Fibroblast of the aortic adventitia (primary cell): Measurements from ENCODE around the gene NPBWR2. TPM values are rescaled to one million over a fixed set of nuclear protein-coding genes. Genes with fewer than 3 reads are reported as not detected.

Experiments used
- DNase-seq: peaks from one replicate; pipeline ENCODE4 v3.0.0-alpha.2; 2010; ENCODE audit warnings: low read depth
- H3K4me3 ChIP-seq: 2 replicates; pipeline ENCODE4 v1.5.1; 2011; ENCODE audit warnings: low read depth, mild to moderate bottlenecking, control low read depth, low read length, moderate library complexity
- total RNA-seq: library from RNA; depleted of rRNA; stranded (reverse); fragments of >200 nt; gene quantifications from 2 replicates; pipeline ENCODE4 v1.2.3, GENCODE V29; 2012; ENCODE audit warnings: low replicate concordance
- TF ChIP-seq, protein P1 (sequence below): IDR thresholded peaks from 2 replicates; pipeline ENCODE4 v1.5.1; 2011; ENCODE audit warnings: mild to moderate bottlenecking, low read length, control low read depth, inconsistent platforms; ENCODE audit not compliant: insufficient read depth

The NPBWR2 gene
- total RNA-seq, 1 donor, result not detected

DNA sequence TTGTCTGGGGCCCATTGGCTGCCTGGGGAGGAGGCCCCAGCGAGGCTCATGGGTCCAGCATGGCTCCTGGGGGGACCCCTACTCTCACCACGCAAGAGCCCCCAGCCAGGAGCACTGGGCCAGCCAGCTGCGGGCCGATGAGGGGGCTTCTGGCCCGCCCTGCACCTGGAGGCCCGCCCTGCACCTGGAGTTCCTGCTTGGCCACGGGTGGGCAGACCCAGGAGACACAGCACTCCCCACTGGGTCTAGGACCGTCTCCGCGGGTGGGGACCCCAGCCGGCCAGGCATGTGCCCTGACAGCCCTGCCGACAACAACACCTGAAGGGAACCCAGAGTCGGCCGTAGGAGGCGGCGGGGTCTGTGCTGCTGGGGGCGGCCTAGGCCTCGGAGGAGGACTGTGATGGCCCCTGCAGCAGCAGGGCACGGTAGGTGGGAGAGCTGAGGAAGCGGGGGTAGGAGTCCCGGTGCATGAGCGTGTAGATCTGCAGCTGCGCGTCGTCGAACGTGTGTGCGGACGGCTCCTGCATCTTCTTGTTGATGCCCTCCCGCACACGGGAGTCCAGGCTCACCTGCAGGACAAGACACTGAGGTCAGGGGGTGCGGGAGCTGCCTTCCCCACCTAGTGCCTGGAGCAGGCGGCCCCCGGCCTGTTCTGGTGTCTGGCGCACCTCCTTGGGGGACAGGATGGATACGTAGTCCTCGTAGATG, 33.7 kb downstream of the NPBWR2 start:
- TF ChIP-seq, protein P1, sequence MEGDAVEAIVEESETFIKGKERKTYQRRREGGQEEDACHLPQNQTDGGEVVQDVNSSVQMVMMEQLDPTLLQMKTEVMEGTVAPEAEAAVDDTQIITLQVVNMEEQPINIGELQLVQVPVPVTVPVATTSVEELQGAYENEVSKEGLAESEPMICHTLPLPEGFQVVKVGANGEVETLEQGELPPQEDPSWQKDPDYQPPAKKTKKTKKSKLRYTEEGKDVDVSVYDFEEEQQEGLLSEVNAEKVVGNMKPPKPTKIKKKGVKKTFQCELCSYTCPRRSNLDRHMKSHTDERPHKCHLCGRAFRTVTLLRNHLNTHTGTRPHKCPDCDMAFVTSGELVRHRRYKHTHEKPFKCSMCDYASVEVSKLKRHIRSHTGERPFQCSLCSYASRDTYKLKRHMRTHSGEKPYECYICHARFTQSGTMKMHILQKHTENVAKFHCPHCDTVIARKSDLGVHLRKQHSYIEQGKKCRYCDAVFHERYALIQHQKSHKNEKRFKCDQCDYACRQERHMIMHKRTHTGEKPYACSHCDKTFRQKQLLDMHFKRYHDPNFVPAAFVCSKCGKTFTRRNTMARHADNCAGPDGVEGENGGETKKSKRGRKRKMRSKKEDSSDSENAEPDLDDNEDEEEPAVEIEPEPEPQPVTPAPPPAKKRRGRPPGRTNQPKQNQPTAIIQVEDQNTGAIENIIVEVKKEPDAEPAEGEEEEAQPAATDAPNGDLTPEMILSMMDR, result no peak
- no peak for DNase-seq
- no peak overlapping the region for H3K4me3 ChIP-seq

DNA sequence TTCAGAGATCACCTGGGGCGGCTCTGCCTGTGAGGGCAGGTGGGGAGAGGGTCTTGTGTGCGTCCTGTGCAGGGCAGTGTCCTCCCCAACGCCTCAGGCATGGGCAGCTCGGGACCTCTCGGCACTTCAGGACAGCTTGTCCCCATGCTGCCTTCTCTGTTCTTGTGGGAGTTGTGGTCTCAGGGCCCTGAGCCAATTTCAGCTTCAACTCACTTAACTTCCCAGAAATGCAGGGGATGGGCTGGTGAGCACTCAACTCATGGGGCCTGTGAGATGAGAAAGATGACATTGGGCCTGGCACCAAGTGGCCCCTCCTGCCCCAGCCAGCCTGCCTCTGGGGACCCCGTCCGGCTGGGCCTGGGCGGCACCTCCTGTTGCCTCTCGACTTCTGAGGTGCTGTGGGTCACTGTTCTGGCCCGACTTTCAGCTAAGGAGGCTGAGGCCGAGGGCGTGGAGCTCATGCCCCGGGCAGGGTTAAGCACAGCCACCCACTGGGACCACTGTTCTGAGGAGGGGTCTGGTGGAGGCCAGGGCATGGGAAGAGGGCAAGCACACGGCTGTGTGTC, 34.8 kb downstream of the NPBWR2 start:
- TF ChIP-seq, protein P1, result no peak
- DNase-seq, result no peak
- H3K4me3 ChIP-seq, result no peak overlapping the region

DNA sequence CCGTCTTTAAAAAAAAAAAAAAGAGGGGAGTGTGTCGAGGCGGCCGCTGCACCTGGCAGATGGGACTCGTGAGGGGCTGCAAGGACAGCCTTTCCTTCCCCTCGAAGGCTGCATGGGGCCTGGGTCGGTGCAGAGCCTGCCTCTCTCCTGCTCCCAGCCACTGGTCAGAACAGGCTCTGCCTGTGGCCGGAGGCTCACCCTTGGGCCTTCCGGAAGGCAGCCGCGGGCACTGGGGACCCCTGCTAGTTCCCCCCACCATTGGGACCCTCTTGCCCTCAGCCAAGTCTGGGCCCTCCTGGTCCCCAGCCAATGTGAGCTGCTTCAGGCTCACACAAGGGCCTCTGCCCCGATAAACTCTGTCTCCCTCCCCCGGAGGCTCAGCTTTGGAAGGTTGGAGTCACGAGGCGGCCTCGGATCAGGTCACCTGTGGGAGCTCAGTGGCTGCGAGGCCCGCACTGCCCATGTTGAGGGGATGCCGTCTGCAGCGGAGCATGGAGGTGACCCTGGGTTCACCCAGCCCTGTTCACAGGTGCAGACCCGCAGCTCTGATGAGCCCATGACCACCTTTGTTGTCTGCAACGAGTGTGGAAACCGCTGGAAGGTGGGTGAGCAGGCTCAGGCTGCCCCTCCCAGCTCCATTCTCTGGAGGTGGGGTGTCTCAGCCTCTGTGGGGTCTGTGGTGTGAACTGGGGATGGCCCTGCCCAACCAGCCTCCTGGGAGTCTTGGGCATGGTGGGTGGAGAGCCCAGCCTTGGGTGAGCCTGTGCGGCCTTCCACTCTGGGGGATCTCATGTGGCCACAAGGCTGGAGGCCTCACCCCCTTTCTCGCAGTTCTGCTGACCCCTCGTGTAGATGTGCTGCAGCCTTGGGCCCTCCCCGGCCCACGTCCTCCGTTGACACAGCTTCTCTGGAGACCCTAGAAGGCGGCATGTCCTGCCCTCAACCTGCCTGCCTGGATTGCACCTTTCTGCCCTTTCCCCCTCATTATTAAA, 35.7 kb downstream of the NPBWR2 start:
- DNase-seq, result no peak
- TF ChIP-seq, protein P1, result no peak
- H3K4me3 ChIP-seq, result no peak overlapping the region

DNA sequence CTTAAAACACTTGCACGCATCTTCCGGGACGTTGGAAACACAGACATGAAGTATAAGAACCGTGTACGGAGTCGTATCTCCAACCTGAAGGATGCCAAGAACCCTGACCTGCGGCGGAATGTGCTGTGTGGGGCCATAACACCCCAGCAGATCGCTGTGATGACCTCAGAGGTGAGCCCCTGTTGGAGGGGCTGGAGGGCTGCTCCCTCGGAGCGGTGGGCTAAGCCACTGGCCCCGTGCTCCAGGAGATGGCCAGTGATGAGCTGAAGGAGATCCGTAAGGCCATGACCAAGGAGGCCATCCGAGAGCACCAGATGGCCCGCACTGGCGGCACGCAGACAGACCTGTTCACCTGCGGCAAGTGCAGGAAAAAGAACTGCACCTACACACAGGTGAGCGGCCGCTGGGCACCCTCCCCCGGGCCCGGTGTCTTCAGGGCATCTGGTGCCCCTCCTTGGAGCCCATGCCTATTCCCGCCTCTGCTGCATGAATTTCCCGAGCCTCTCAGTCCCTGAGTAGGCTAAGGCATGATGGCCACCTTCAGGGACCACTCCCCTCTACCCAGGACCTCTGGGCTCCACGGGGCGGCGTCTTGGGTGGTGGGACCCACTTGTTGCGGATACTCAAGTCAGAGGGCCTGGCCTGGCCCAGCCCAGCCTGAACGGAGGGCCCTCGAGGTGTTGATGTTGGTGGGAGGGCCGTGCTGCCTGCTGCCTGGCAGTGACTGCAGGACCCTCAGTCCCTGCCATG, 36.9 kb downstream of the NPBWR2 start:
- no peak overlapping the region for H3K4me3 ChIP-seq
- DNase-seq, result no peak
- TF ChIP-seq, protein P1, result no peak

DNA sequence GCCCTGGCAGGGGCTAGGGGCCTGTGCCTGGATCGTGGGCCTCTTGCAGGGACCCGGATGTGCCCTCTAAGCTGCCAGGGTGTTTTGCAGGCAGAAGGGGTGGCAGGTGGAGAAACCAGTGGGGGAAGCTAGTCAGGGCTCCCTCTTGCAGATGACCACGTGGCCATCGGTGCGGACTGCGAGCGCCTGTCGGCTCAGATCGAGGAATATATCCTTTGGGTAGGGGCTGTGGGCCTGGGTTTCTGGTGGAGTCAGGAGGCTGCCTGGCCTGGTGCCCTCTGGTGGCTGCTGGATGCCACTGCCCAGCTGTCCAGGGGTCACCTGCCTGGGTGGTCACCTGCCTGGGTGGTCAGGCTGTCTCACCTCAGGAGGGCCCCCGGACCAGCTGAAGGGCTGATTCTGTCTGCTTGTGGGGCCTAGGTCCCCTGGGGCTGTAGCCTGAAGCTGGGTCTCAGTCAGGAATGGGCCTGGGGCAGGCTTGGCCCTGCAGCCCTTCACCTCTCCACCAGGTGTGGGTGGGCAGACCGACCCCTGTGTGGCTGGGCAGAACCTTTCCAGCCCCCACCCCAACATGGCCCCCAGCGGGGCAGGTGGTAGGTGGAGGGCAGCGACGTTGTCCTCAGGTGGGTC, 37.6 kb downstream of the NPBWR2 start:
- TF ChIP-seq, protein P1, result peak; percentile 75
- DNase-seq, result no peak
- H3K4me3 ChIP-seq, result no peak overlapping the region

DNA sequence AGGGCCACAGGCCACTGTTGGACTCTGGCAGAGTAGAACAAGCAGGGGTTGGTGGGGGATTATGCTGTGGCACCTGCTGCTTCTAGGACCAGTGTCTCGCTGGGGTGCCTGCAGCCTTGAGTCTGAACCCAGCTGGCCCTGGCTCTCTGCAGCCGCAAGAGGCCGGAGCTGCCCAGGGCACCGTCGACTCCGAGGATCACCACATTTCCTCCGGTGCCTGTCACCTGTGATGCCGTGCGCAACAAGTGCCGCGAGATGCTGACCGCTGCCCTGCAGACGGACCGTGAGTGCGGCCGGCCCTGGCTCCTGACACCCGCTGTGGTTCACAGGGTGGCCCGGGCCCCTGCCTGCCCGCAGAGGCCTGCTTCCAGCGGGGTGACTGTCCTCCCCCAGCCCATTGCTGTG, 38.2 kb downstream of the NPBWR2 start:
- no peak overlapping the region for H3K4me3 ChIP-seq
- DNase-seq, result no peak
- TF ChIP-seq, protein P1, result no peak
